IMR-90 (cell line): Measurements from ENCODE around the gene RAI1.

ENCODE experiments used
- BHLHE40 ChIP-seq: fragments of 150-350 bp; IDR thresholded peaks from 2 replicates; pipeline ENCODE4 v1.6.1; 2016; ENCODE audit warnings: mild to moderate bottlenecking, low read depth, low read length
- CTCF ChIP-seq: conservative IDR thresholded peaks from 2 replicates; pipeline ENCODE4 v1.5.1; 2012; ENCODE audit warnings: mild to moderate bottlenecking, low read depth, low read length, improper control_type of control experiment
- ELK1 ChIP-seq: fragments of 150-350 bp; IDR thresholded peaks from 2 replicates; pipeline ENCODE4 v1.6.1; 2016; ENCODE audit warnings: low read depth, mild to moderate bottlenecking, low read length, moderate library complexity, borderline replicate concordance
- MXI1 ChIP-seq: IDR thresholded peaks from 2 replicates; pipeline ENCODE4 v1.6.1; 2012; ENCODE audit warnings: low read depth, mild to moderate bottlenecking, low read length, moderate library complexity, borderline replicate concordance
- POLR2A ChIP-seq: IDR thresholded peaks from 2 replicates; pipeline ENCODE4 v1.6.1; 2012; ENCODE audit warnings: mild to moderate bottlenecking, low read depth, low read length
- RFX5 ChIP-seq: IDR thresholded peaks from 2 replicates; pipeline ENCODE4 v1.8.0; 2012; ENCODE audit warnings: low read depth, mild to moderate bottlenecking, low read length, moderate library complexity

- TF ChIP-seq BHLHE40 (no peak), CTCF (no peak), POLR2A (no peak), MXI1 (no peak), RFX5 (no peak), ELK1 (no peak)
These were observed 97.9 kb downstream of the RAI1 start for GRCh38 chr17:17779015-17779611.
